ENCODE data around the gene TOPBP1. TPM values are rescaled to one million over a fixed set of nuclear protein-coding genes. Genes with fewer than 3 reads are reported as not detected.

Gene TOPBP1
- total and polyA plus RNA-seq, 9 of the 15 experiments (the other 6 are each of a cell fraction or from before 2014, with no cell fraction given), result 16.6 to 77.6 (median 58.2) TPM

DNA sequence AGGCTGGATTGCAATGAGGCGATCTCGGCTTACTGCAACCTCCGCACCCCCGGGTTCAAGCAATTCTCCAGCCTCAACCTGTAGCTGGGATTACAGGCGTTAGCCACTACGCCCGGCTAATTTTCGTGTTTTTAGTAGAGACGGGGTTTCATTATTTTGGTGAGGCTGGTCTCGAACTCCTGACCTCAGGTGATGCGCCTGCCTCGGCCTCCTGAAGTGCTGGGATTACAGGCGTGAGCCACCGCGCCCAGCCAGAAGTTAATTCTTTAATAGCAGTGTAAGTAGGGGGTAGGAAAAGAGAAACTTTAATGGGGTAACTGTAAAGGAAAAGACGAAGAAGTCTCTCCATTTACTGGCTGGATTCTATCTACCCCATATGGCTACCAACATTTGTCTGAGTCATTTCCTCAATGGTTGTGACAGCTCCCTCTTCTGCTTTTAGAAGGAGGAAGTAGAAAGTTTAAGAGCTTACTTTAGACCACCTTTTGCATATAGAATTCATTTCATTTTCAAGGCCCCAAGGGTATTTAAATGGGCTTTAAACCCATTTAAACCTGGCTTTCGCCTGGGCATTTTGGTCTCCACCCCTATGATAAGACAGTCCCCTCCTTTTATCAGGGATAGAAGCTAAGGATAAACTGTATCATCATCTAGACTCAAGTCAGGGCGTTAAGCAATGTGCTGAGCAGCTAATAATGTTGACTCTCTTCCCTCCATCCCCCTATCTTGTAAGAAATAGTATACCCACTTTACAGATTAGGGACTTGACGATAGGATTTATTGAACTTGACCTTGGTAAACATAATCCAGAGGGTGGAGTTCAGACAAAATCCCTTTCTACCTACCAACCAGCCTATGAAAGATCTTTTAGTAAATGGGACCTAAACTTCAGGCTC lies 89.3 kb downstream of the TOPBP1 start:
- peaks cover 17% of the 10 kb centered on the region for H4K20me1 ChIP-seq (replicated peaks; ENCODE audit: control insufficient read depth, insufficient read depth, low read length)
- peak overlapping the region; percentile 79 for H3K4me2 ChIP-seq (ENCODE audit: insufficient read depth, low read length)
- in situ Hi-C loops (cut with MboI), result no loop called here
- peak overlapping the region; percentile 84 for H2AFZ ChIP-seq (ENCODE audit: low read depth, low read length)
- H3K4me3 ChIP-seq, result peak overlapping the region; percentile 19; the same call in 1 of the 2 replicates
- peak; percentile 66 for FAIRE-seq
- H3K27ac ChIP-seq (ENCODE audit: extremely low read depth, low read depth, low read length), result peak overlapping the region; percentile 95
- no peaks in the 10 kb centered on the region for H3K9me3 ChIP-seq (replicated peaks; ENCODE audit: control insufficient read depth, insufficient read depth, low read depth, low read length)
- H3K36me3 ChIP-seq (ENCODE audit: control insufficient read depth, insufficient read depth, low read length), result peaks cover 26% of the 10 kb centered on the region
- intact Hi-C loops (cut with micrococcal nuclease), result loop anchor here (10.0 kb wide), 1 partner anchor 848 kb away; the partner anchor contains the start of gene NPHP3
- peaks cover 7 to 20% of the 10 kb centered on the region in 2 experiments; a peak in 4 of 5 replicates for H3K4me1 ChIP-seq (replicated peaks in 1 of 2; ENCODE audit: control insufficient read depth in 2 of 2, insufficient read depth in 2 of 2, low read length in 2 of 2)
- peaks cover 36% of the 10 kb centered on the region for H3K79me2 ChIP-seq (ENCODE audit: control insufficient read depth, insufficient read depth, low read length)
- H3K9me1 ChIP-seq (ENCODE audit: control insufficient read depth, insufficient read depth, low read length), result no peaks in the 10 kb centered on the region
- ATAC-seq, result no peak
- peak overlapping the region in 1 of 2 experiments; percentile 77; a peak in 2 of 4 replicates for H3K9ac ChIP-seq (ENCODE audit: insufficient read depth in 1 of 2, low read depth in 2 of 2, low read length in 2 of 2)
- TSS peak; percentile 99 for BruUV-seq (replicated peaks)
- H3K27me3 ChIP-seq (ENCODE audit: control insufficient read depth in 2 of 2, insufficient read depth in 2 of 2, low read length in 2 of 2), result no peaks in the 10 kb centered on the region
- CTCF ChIA-PET (ENCODE audit: low intra/inter-chr PET ratio), result no interaction called here
- POLR2A ChIA-PET, result interaction anchor here (0.5 to 2.0 kb wide), 4 partner anchors 10 to 1051 kb away, joined by 3 to 10 read pairs (median 4); no protein-coding TSS in a partner anchor
- 60% methylated on average over 16 of the region's 19 CpGs for WGBS (ENCODE audit: insufficient coverage, low coverage, missing lambda C conversion rate)
- DNase-seq (ENCODE audit: extremely low read depth in 1 of 4, low spot score in 3 of 4), result peak in 2 of 4 experiments; percentile 17 to 41
- TF ChIP-seq RBM25 (IDR thresholded peaks at IDR 0.05; ENCODE audit: low read depth, low read length, severe bottlenecking) (peak; percentile 36), BACH1 (tag; IDR thresholded peaks at IDR 0.05) (peak; percentile 45; the same call in 1 of the 2 replicates), ILF3 (IDR thresholded peaks at IDR 0.05; ENCODE audit: borderline replicate concordance) (no peak), C11orf30 (IDR thresholded peaks at IDR 0.05; ENCODE audit: low read depth) (0 out of 2 replicates have a peak, but pooled peaks have one; percentile 9), HDAC1 (IDR thresholded peaks at IDR 0.05) (0 out of 4 replicates have a peak, but pooled peaks of 1 of the 2 experiments have one; percentile 39), ZNF197 (CRISPR knock-in tag; IDR thresholded peaks at IDR 0.05; ENCODE audit: low read depth) (no peak), ZC3H11A (IDR thresholded peaks at IDR 0.05; ENCODE audit: low read depth, low read length) (no peak), ELF1 (tag; IDR thresholded peaks at IDR 0.05) (peak; percentile 50; the same call in 1 of the 2 replicates), DPF2 (IDR thresholded peaks at IDR 0.05) (peak; percentile 55; the same call in 1 of the 2 replicates), SMARCE1 (IDR thresholded peaks at IDR 0.05) (0 out of 2 replicates have a peak, but pooled peaks have one; percentile 28), EP400 (IDR thresholded peaks at IDR 0.05) (peak; percentile 55; the same call in 1 of the 2 replicates), PRMT5 (CRISPR knock-in tag; IDR thresholded peaks at IDR 0.05) (no peak), ZNF175 (CRISPR knock-in tag; IDR thresholded peaks at IDR 0.05; ENCODE audit: low read depth) (0 out of 2 replicates have a peak, but pooled peaks have one; percentile 11), BCOR (IDR thresholded peaks at IDR 0.05) (peak; percentile 49; the same call in 1 of the 2 replicates), ERF (CRISPR knock-in tag; IDR thresholded peaks at IDR 0.05) (no peak), NFE2L1 (tag; IDR thresholded peaks at IDR 0.05; ENCODE audit: borderline replicate concordance, low read depth) (no peak), SMARCA5 (IDR thresholded peaks at IDR 0.05) (peak; percentile 48; the same call in 1 of the 2 replicates), ZNF23 (CRISPR knock-in tag; IDR thresholded peaks at IDR 0.05) (0 out of 2 replicates have a peak, but pooled peaks have one; percentile 16), ZNF584 (CRISPR knock-in tag; IDR thresholded peaks at IDR 0.05; ENCODE audit: low read depth) (0 out of 2 replicates have a peak, but pooled peaks have one; percentile 41), ZBTB8A (IDR thresholded peaks at IDR 0.05; ENCODE audit: partially characterized antibody) (no peak), KDM2B (CRISPR knock-in tag; IDR thresholded peaks at IDR 0.05) (no peak), HDAC8 (tag; IDR thresholded peaks at IDR 0.05) (no peak), MTA3 (IDR thresholded peaks at IDR 0.05; ENCODE audit: borderline replicate concordance) (no peak), GABPA (tag; conservative IDR thresholded peaks at IDR 0.05; ENCODE audit: low read depth) (peak; percentile 35; the same call in 1 of the 2 replicates)
